ENCODE data around the gene SSU72.

The SSU72 gene

GRCh38 chr1:1541956-1542765, 32.5 kb downstream of the SSU72 start:
- peaks cover 12% of the 10 kb centered on the region for H3K36me3 Mint-ChIP-seq (ENCODE audit: low read depth)
- no peak overlapping the region for H3K4me3 Mint-ChIP-seq

GRCh38 chr1:1540818-1541628, 33.6 kb downstream of the SSU72 start:
- DNase-seq (ENCODE audit: low spot score) = no peak
- Mint-ChIP-seq H3K27me3 (ENCODE audit: low read depth) (peaks cover 2% of the 10 kb centered on the region), H3K27ac (no peak overlapping the region), H3K4me1 (ENCODE audit: low read depth) (no peaks in the 10 kb centered on the region), H3K9me3 (no peaks in the 10 kb centered on the region), H3K4me3 (no peak overlapping the region), H3K36me3 (ENCODE audit: low read depth) (peaks cover 12% of the 10 kb centered on the region)

More at GRCh38 chr1:1541956-1542765, 32.5 kb downstream of the SSU72 start:
- Mint-ChIP-seq H3K4me1 (ENCODE audit: low read depth) (no peaks in the 10 kb centered on the region), H3K9me3 (no peaks in the 10 kb centered on the region), H3K27ac (no peak overlapping the region), H3K27me3 (ENCODE audit: low read depth) (peaks cover 2% of the 10 kb centered on the region)
- DNase-seq (ENCODE audit: low spot score) = no peak

GRCh38 chr1:1540090-1540817, 34.4 kb downstream of the SSU72 start, which contains the start of gene TMEM240:
TSS of gene TMEM240 (minus strand) at chr1:1540624. CDS start at chr1:1540346, 278 bp downstream.
- Mint-ChIP-seq H3K36me3 (ENCODE audit: low read depth) (peaks cover 12% of the 10 kb centered on the region), H3K27me3 (ENCODE audit: low read depth) (peaks cover 2% of the 10 kb centered on the region), H3K9me3 (no peaks in the 10 kb centered on the region), H3K4me3 (peak within 1 kb of the TSS; percentile 26), H3K27ac (no peak within 1 kb of the TSS), H3K4me1 (ENCODE audit: low read depth) (no peaks in the 10 kb centered on the region)
- DNase-seq (ENCODE audit: low spot score) = no peak

- Mint-ChIP-seq H3K27me3 (ENCODE audit: low read depth) (peaks cover 2% of the 10 kb centered on the region), H3K9me3 (no peaks in the 10 kb centered on the region), H3K4me3 (peak overlapping the region; percentile 26), H3K4me1 (ENCODE audit: low read depth) (no peaks in the 10 kb centered on the region), H3K27ac (no peak overlapping the region), H3K36me3 (ENCODE audit: low read depth) (peaks cover 12% of the 10 kb centered on the region)
- DNase-seq (ENCODE audit: low spot score) = no peak
These were observed 35.2 kb downstream of the SSU72 start for GRCh38 chr1:1539310-1540089.

GRCh38 chr1:1538989-1539309, 35.7 kb downstream of the SSU72 start:
- H3K27ac Mint-ChIP-seq = no peak overlapping the region
- no peaks in the 10 kb centered on the region for H3K9me3 Mint-ChIP-seq
- no peak for DNase-seq (ENCODE audit: low spot score)
- peaks cover 2% of the 10 kb centered on the region for H3K27me3 Mint-ChIP-seq (ENCODE audit: low read depth)
- H3K4me3 Mint-ChIP-seq = no peak overlapping the region
- peaks cover 12% of the 10 kb centered on the region for H3K36me3 Mint-ChIP-seq (ENCODE audit: low read depth)
- no peaks in the 10 kb centered on the region for H3K4me1 Mint-ChIP-seq (ENCODE audit: low read depth)

- Mint-ChIP-seq H3K9me3 (no peaks in the 10 kb centered on the region), H3K27ac (no peak overlapping the region), H3K4me3 (no peak overlapping the region), H3K36me3 (ENCODE audit: low read depth) (peaks cover 12% of the 10 kb centered on the region), H3K27me3 (ENCODE audit: low read depth) (peaks cover 2% of the 10 kb centered on the region), H3K4me1 (ENCODE audit: low read depth) (no peaks in the 10 kb centered on the region)
- DNase-seq (ENCODE audit: low spot score) = no peak
These were observed 36.3 kb downstream of the SSU72 start for GRCh38 chr1:1538334-1538733.

GRCh38 chr1:1537626-1538250, 36.9 kb downstream of the SSU72 start:
- Mint-ChIP-seq H3K4me1 (ENCODE audit: low read depth) (no peaks in the 10 kb centered on the region), H3K27ac (no peak overlapping the region), H3K36me3 (ENCODE audit: low read depth) (peaks cover 9% of the 10 kb centered on the region), H3K27me3 (ENCODE audit: low read depth) (peaks cover 2% of the 10 kb centered on the region), H3K9me3 (no peaks in the 10 kb centered on the region), H3K4me3 (no peak overlapping the region)
- no peak for DNase-seq (ENCODE audit: low spot score)

- Mint-ChIP-seq H3K4me3 (no peak overlapping the region), H3K4me1 (ENCODE audit: low read depth) (no peaks in the 10 kb centered on the region), H3K9me3 (peaks cover under 1% of the 10 kb centered on the region), H3K36me3 (ENCODE audit: low read depth) (peaks cover 9% of the 10 kb centered on the region), H3K27me3 (ENCODE audit: low read depth) (peaks cover 2% of the 10 kb centered on the region), H3K27ac (no peak overlapping the region)
- DNase-seq (ENCODE audit: low spot score) = no peak
These were observed 37.6 kb downstream of the SSU72 start for GRCh38 chr1:1536938-1537546.

- H3K9me3 Mint-ChIP-seq = peaks cover 4% of the 10 kb centered on the region
- peaks cover 5% of the 10 kb centered on the region for H3K36me3 Mint-ChIP-seq (ENCODE audit: low read depth)
- no peak for DNase-seq (ENCODE audit: low spot score)
- H3K4me1 Mint-ChIP-seq (ENCODE audit: low read depth) = no peaks in the 10 kb centered on the region
- no peak overlapping the region for H3K4me3 Mint-ChIP-seq
- H3K27ac Mint-ChIP-seq = no peak overlapping the region
- peaks cover 2% of the 10 kb centered on the region for H3K27me3 Mint-ChIP-seq (ENCODE audit: low read depth)
These were observed 38.4 kb downstream of the SSU72 start for GRCh38 chr1:1536019-1536937.

- H3K4me1 Mint-ChIP-seq (ENCODE audit: low read depth) = no peaks in the 10 kb centered on the region
- H3K4me3 Mint-ChIP-seq = no peak overlapping the region
- peaks cover 4% of the 10 kb centered on the region for H3K9me3 Mint-ChIP-seq
- H3K27me3 Mint-ChIP-seq (ENCODE audit: low read depth) = peaks cover 2% of the 10 kb centered on the region
- H3K36me3 Mint-ChIP-seq (ENCODE audit: low read depth) = peaks cover 11% of the 10 kb centered on the region
- no peak for DNase-seq (ENCODE audit: low spot score)
- H3K27ac Mint-ChIP-seq = no peak overlapping the region
These were observed 39.3 kb downstream of the SSU72 start for GRCh38 chr1:1535201-1536018.

- no peak overlapping the region for H3K4me3 Mint-ChIP-seq
- no peaks in the 10 kb centered on the region for H3K4me1 Mint-ChIP-seq (ENCODE audit: low read depth)
- peaks cover 18% of the 10 kb centered on the region for H3K36me3 Mint-ChIP-seq (ENCODE audit: low read depth)
- no peak overlapping the region for H3K27ac Mint-ChIP-seq
- no peak for DNase-seq (ENCODE audit: low spot score)
- peaks cover 1% of the 10 kb centered on the region for H3K27me3 Mint-ChIP-seq (ENCODE audit: low read depth)
- peaks cover 4% of the 10 kb centered on the region for H3K9me3 Mint-ChIP-seq
These were observed 40.1 kb downstream of the SSU72 start for GRCh38 chr1:1534401-1535154.
